GM18861 (cell line): Measurements from ENCODE around the gene TGFB2.

Experiments used
- ATAC-seq: cut with Tn5 transposase; IDR thresholded peaks from one replicate; pipeline ENCODE4 v1.9.1; 2021; ENCODE audit not compliant: unreplicated experiment

TGFB2 gene

DNA sequence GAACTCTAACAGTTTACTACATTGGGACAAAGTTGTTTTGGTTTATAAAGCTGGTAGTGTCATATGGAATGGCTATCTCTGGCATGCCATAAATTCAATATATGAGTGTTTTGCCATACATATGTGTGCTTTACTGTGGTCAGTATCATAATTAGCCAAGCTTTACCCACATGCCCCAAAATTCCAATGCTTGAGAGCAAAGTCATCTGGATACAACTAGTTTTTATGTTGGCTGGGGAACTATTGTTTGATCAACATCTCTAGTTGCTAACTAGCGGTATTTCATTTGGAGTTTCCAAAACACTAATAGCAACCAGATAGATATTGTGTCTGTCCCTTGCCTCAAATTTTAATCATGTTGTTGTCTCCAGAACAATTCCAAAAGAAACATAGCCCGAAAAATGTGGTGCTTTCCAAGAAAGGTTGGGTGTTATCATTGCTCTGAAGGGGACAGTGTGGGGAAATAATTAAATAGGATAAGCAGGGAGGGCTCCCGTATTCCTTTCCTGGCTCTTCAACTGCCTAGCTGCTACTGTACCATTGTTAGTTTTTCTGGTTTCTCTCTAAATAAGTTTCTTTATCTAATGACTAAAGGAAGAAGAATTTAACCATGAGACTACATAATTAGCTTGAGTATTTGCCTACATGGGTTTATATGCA lies 136.1 kb downstream of the TGFB2 start:
- ATAC-seq, result no peak

DNA sequence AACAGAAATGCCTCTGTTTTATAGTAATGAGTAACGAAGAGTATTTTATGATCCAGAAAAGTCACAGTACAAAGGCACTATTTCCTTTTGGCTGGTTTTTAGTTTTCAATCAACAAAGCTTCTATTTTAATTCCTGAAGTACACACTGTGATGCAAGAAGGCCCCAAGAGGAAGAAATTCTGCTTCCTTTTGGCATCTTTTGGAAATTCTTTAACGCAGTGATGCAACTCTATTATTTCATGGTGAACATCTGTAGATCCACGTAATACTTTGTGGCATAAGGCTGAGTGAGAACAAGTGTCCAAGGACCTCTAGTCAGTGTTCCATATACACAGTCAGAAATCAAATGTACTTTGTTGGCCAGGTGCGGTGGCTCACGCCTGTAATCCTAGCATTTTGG lies 137.5 kb downstream of the TGFB2 start:
- no peak for ATAC-seq

DNA sequence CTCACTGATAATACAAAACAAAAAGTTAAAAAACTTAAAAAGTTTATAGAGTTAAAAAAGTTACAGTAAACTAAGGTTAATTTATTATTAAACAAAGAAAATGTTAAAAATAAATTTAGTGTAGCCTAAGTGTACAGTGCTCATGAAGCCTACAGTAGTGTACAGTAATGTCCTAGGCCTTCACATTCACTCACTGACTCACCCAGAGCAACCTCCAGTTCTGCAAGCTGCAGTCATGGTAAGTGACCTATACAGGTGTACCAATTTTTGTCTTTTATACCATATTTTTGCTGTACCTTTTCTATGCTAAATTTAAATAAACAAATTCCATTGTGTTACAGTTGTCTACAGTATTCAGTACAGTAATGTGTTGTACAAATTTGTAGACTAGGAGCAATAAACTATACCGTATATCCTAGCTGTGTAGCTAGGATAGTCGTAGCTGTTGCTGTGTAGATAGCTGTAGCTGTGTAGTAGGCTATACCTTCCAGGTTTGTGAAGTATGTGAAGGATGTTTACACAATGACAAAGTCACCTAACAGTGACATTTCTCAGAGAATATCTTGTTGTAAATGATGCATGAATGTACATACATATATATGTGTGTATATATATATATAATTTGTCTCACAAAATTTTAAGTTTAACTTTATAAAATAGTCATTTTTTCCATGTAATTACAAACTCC lies 140.2 kb downstream of the TGFB2 start:
- no peak for ATAC-seq

- no peak for ATAC-seq
These were observed 143.4 kb downstream of the TGFB2 start for GRCh38 chr1:218488531-218488930.

DNA sequence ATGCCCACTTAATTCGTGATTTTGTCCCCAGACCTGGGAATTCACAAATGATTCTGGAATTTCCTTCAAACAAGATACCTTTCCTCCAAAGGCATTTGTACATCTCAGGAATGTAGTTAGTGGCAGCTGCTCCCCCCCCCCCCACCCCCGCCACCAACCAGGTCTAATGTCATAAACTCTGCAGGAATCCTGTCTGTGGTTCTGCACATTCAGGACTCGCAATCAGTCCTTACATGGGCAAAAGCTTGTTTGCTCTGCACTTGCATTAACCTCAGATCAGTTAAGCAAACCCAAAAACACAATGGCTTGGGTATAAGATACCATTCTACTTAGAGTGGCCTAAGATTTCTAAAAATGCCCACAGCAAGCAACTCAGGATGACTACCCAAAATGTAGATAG lies 143.8 kb downstream of the TGFB2 start:
- no peak for ATAC-seq

DNA sequence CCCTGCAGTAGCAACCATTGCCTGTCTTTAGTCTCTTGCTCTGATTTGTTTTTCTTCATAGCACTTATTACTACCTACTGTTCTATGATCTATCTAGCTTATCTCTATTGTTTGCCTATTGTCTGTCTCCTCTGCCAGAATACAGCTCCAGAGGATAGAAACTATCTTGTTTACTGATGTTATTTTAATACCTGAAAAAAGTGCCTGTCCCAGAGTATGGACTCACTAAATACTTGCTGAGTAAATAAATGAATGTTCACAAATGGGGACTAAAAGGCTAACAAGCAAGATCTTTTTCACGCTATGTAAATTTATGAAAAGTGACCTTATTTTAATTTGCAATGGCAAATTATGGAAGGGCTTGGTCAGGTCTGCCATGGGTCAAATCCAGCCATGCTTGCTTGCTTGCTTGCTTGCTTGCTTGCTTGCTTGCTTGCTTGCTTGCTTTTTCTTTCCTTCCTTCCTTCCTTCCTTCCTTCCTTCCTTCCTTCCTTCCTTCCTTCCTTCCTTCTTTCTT lies 145.3 kb downstream of the TGFB2 start:
- no peak for ATAC-seq

DNA sequence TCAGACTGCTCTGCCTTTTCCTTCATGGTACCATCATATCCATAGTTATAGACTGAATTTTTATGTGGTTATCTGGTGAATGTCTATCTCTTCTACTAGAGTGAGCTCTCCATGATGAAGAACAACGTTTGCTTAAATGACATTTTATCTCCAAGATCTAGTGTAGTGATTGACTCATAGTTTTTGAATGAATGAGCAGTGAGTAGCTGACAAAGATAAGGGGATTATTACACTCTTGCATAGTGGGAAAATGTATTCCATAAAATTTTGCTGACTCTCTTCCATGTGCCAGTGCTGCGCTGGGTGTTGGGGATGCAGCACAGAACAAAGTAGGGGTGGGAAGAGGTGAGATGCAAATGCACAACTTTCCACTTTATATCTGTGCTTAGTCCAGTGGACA lies 147.7 kb downstream of the TGFB2 start:
- ATAC-seq, result no peak

GRCh38 chr1:218493986-218494385 lies 148.8 kb downstream of the TGFB2 start:
- no peak for ATAC-seq
